ENCODE results near the gene DPP10.

DPP10 gene

DNA sequence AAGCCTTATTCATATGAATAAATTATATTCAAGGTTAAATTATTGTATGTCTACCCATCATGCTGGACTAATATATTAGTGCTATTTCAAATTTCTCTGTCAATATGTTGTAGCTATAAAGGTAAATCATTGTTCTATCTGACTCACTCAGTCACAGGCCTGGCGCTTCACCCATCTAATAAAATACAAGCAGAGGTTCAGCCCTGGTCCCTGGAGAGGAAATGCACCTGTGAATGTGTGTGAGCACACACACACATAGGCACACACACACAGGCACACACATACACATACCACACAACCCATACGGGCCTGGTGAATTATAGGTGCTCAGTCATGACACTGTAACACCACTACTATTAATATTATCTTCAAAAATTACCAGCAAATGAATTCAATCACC is 1396.1 kb downstream of the DPP10 start:
- DNase-seq (ENCODE audit: insufficient read length) (no peak), FAIRE-seq (no peak)
- TF ChIP-seq TAF1 (IDR thresholded peaks at IDR 0.05; ENCODE audit: borderline replicate concordance, low read depth, low read length) (no peak), POLR2AphosphoS5 (IDR thresholded peaks at IDR 0.05; ENCODE audit: low read depth, low read length) (no peak)

- TF ChIP-seq TAF1 (IDR thresholded peaks at IDR 0.05; ENCODE audit: borderline replicate concordance, low read depth, low read length) (no peak), POLR2A (IDR thresholded peaks at IDR 0.05; ENCODE audit: low read depth, low read length) (no peak), POLR2AphosphoS5 (IDR thresholded peaks at IDR 0.05; ENCODE audit: low read depth, low read length) (no peak)
- FAIRE-seq (no peak), DNase-seq (ENCODE audit: insufficient read length) (no peak)
Measured at GRCh38 chr2:115842306-115842705, 1399.9 kb downstream of the DPP10 start.

GRCh38 chr2:115848192-115848591 is 1405.8 kb downstream of the DPP10 start:
- FAIRE-seq (no peak), DNase-seq (ENCODE audit: insufficient read length) (no peak)
- no peak for TF ChIP-seq POLR2AphosphoS5 (IDR thresholded peaks at IDR 0.05; ENCODE audit: low read depth, low read length)
- no peak for TF ChIP-seq TAF1 (IDR thresholded peaks at IDR 0.05; ENCODE audit: borderline replicate concordance, low read depth, low read length)
- TF ChIP-seq POLR2A (IDR thresholded peaks at IDR 0.05; ENCODE audit: low read depth, low read length), result no peak

DNA sequence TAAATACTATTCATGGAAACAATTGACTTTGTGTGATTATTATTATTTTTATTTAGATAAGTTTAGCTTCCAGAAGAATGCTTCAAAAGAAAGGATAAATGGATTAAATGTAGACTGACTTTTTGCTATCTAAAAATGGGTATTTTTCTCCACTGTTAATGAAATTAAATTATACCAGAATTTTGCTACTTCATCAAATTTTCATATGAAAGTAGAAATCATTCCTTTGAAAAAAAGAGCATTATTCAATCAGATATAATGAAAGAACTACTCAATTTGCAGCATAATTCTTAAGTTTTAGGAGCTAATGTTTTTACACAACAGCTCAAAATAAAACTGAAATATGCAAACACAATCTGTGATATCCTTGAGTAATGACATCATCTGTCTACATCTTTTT is 1424.6 kb downstream of the DPP10 start:
- FAIRE-seq (no peak), DNase-seq (ENCODE audit: insufficient read length) (no peak)
- TF ChIP-seq POLR2AphosphoS5 (IDR thresholded peaks at IDR 0.05; ENCODE audit: low read depth, low read length) (no peak), TAF1 (IDR thresholded peaks at IDR 0.05; ENCODE audit: borderline replicate concordance, low read depth, low read length) (no peak), POLR2A (IDR thresholded peaks at IDR 0.05; ENCODE audit: low read depth, low read length) (no peak)

GRCh38 chr2:115874427-115874826 is 1432.0 kb downstream of the DPP10 start:
- FAIRE-seq, result no peak
- DNase-seq (ENCODE audit: insufficient read length), result no peak
- no peak for TF ChIP-seq POLR2A (IDR thresholded peaks at IDR 0.05; ENCODE audit: low read depth, low read length)
- no peak for TF ChIP-seq TAF1 (IDR thresholded peaks at IDR 0.05; ENCODE audit: borderline replicate concordance, low read depth, low read length)
- no peak for TF ChIP-seq POLR2AphosphoS5 (IDR thresholded peaks at IDR 0.05; ENCODE audit: low read depth, low read length)

GRCh38 chr2:115880558-115880957 is 1438.1 kb downstream of the DPP10 start:
- no peak for DNase-seq (ENCODE audit: insufficient read length)
- FAIRE-seq, result no peak
- TF ChIP-seq TAF1 (IDR thresholded peaks at IDR 0.05; ENCODE audit: borderline replicate concordance, low read depth, low read length) (no peak), POLR2AphosphoS5 (IDR thresholded peaks at IDR 0.05; ENCODE audit: low read depth, low read length) (no peak), POLR2A (IDR thresholded peaks at IDR 0.05; ENCODE audit: low read depth, low read length) (no peak)

- TF ChIP-seq POLR2AphosphoS5 (IDR thresholded peaks at IDR 0.05; ENCODE audit: low read depth, low read length), result no peak
- TF ChIP-seq POLR2A (IDR thresholded peaks at IDR 0.05; ENCODE audit: low read depth, low read length), result no peak
- TF ChIP-seq TAF1 (IDR thresholded peaks at IDR 0.05; ENCODE audit: borderline replicate concordance, low read depth, low read length), result no peak
- DNase-seq (ENCODE audit: insufficient read length) (no peak), FAIRE-seq (no peak)
Measured at GRCh38 chr2:115887209-115887776, 1444.9 kb downstream of the DPP10 start.
